ENCODE results near the gene IRF8. TPM values are rescaled to one million over a fixed set of nuclear protein-coding genes. Genes with fewer than 3 reads are reported as not detected.
A peak's percentile ranks its signal among the peaks of the same experiment; 100 is the strongest.

Gene IRF8
- total and polyA plus RNA-seq, 5 experiments from 2014 or later = 2.0 to 17.8 (median 5.8) TPM

GRCh38 chr16:85967111-85967510 lies 68.1 kb downstream of the IRF8 start:
- POLR2A ChIA-PET = no interaction called here
- ATAC-seq = no peak
- Mint-ChIP-seq H3K27ac (peak overlapping the region in 1 of 10 donors; percentile 50), H3K4me1 (peaks cover 7 to 33% (median 13%) of the 10 kb centered on the region in 4 donors), H3K36me3 (no peaks in the 10 kb centered on the region), H3K27me3 (peaks cover 0 to 1% (median 0%) of the 10 kb centered on the region in 5 donors), H3K4me3 (no peak overlapping the region), H3K9me3 (no peaks in the 10 kb centered on the region)
- DNase-seq = no peak

GRCh38 chr16:85968041-85968920 lies 69.3 kb downstream of the IRF8 start:
- POLR2A ChIA-PET = no interaction called here
- ATAC-seq = no peak
- peak overlapping the region in 3 of 10 donors; percentile 40 to 53 (median 44) for H3K27ac Mint-ChIP-seq

GRCh38 chr16:85969159-85969558 lies 70.2 kb downstream of the IRF8 start:
- Mint-ChIP-seq H3K27ac (peak overlapping the region in 4 of 10 donors; percentile 1 to 58 (median 30)), H3K9me3 (no peaks in the 10 kb centered on the region), H3K4me3 (no peak overlapping the region), H3K27me3 (peaks cover 0 to 1% (median 0%) of the 10 kb centered on the region in 5 donors), H3K4me1 (peaks cover 7 to 33% (median 11%) of the 10 kb centered on the region in 4 donors), H3K36me3 (no peaks in the 10 kb centered on the region)
- ATAC-seq (no peak), DNase-seq (no peak)
- POLR2A ChIA-PET = no interaction called here

More at GRCh38 chr16:85968041-85968920, 69.3 kb downstream of the IRF8 start:
- Mint-ChIP-seq H3K4me3 (no peak overlapping the region), H3K4me1 (peaks cover 7 to 33% (median 11%) of the 10 kb centered on the region in 4 donors), H3K27me3 (peaks cover 0 to 1% (median 0%) of the 10 kb centered on the region in 5 donors), H3K9me3 (no peaks in the 10 kb centered on the region), H3K36me3 (no peaks in the 10 kb centered on the region)
- DNase-seq = no peak

GRCh38 chr16:85969591-85969990 lies 70.6 kb downstream of the IRF8 start:
- ATAC-seq (no peak), DNase-seq (no peak)
- Mint-ChIP-seq H3K4me3 (no peak overlapping the region), H3K27ac (peak overlapping the region in 1 of 10 donors; percentile 53), H3K27me3 (peaks cover 0 to 1% (median 0%) of the 10 kb centered on the region in 5 donors), H3K36me3 (no peaks in the 10 kb centered on the region), H3K9me3 (no peaks in the 10 kb centered on the region), H3K4me1 (peaks cover 7 to 31% (median 11%) of the 10 kb centered on the region in 4 donors)
- POLR2A ChIA-PET = no interaction called here

GRCh38 chr16:85970016-85970733 lies 71.2 kb downstream of the IRF8 start:
- no peaks in the 10 kb centered on the region for H3K36me3 Mint-ChIP-seq
- no peak for DNase-seq
- H3K9me3 Mint-ChIP-seq = no peaks in the 10 kb centered on the region
- no peak for ATAC-seq
- H3K4me3 Mint-ChIP-seq = no peak overlapping the region
- POLR2A ChIA-PET = no interaction called here
- peak overlapping the region in 3 of 10 donors; percentile 37 to 55 (median 42) for H3K27ac Mint-ChIP-seq
- H3K27me3 Mint-ChIP-seq = peaks cover 0 to 1% (median 0%) of the 10 kb centered on the region in 5 donors
- H3K4me1 Mint-ChIP-seq = peaks cover 7 to 25% (median 12%) of the 10 kb centered on the region in 4 donors

- H3K27ac Mint-ChIP-seq = peak overlapping the region in 3 of 10 donors; percentile 37 to 55 (median 42)
- POLR2A ChIA-PET = no interaction called here
- H3K36me3 Mint-ChIP-seq = no peaks in the 10 kb centered on the region
- DNase-seq (no peak), ATAC-seq (no peak)
- H3K9me3 Mint-ChIP-seq = no peaks in the 10 kb centered on the region
- peaks cover 7 to 20% (median 13%) of the 10 kb centered on the region in 4 donors for H3K4me1 Mint-ChIP-seq
- H3K4me3 Mint-ChIP-seq = no peak overlapping the region
- peaks cover 0 to 1% (median 0%) of the 10 kb centered on the region in 5 donors for H3K27me3 Mint-ChIP-seq
These were observed 71.8 kb downstream of the IRF8 start for GRCh38 chr16:85970738-85971137.

Small RNA genes within 50 kb of the gene (microRNA-seq; reads per million reads assigned to microRNA genes)
- not detected for gene MIR6774 (ENCODE audit: borderline microRNAs expressed)

Other genes with a start within 250 kb of the IRF8 start
- under 1 TPM; 0.47 to 0.74 TPM for gene GINS2, start 210.2 kb upstream of the IRF8 start, total RNA-seq
- gene GINS2, start 210.2 kb upstream of the IRF8 start, polyA plus RNA-seq = 1 to 10 TPM in 1 of 3 donors, under 1 TPM in 2; 0.08 to 1.0 (median 0.82) TPM
- 10 to 100 TPM; 38.0 to 42.3 TPM for gene C16orf74, start 148.1 kb upstream of the IRF8 start, total RNA-seq
- 10 to 100 TPM; 16.0 to 19.1 (median 17.2) TPM for gene C16orf74, start 148.1 kb upstream of the IRF8 start, polyA plus RNA-seq
- gene EMC8, start 99.6 kb upstream of the IRF8 start, total RNA-seq = 10 to 100 TPM; 36.9 to 38.7 TPM
- gene EMC8, start 99.6 kb upstream of the IRF8 start, polyA plus RNA-seq = 10 to 100 TPM; 21.6 to 28.6 (median 27.2) TPM
- 100 to 1,000 TPM; 750 to 766 TPM for gene COX4I1, start 99.5 kb upstream of the IRF8 start, total RNA-seq
- gene COX4I1, start 99.5 kb upstream of the IRF8 start, polyA plus RNA-seq = 1,000 to 10,000 TPM; 1,212 to 1,344 (median 1,331) TPM